GM12878 (cell line): ENCODE measurements around the gene BACE1-AS. TPM values are rescaled to one million over a fixed set of nuclear protein-coding genes. Genes with fewer than 3 reads are reported as not detected.

ENCODE experiments used
- ATAC-seq: fragments of 200-7000 bp; cut with Tn5 transposase; 3 replicates; pipeline ENCODE4 v1.9.1; 2020; ENCODE audit warnings: mild to moderate bottlenecking, moderate library complexity
- BruUV-seq: library from RNA; stranded (reverse); fragments of 400-500 nt; replicated peaks from 2 replicates; lab custom pipeline; 2021; lab: Mats Ljungman, UMichigan
- CTCF ChIA-PET: fragments of 300-600 bp; sonication (Branson Sonifier 250); formaldehyde crosslinking; extraction: SDS; loops from one replicate; lab custom pipeline; 2021; ENCODE audit warnings: inconsistent platforms; lab: Yijun Ruan, JAX
- POLR2A ChIA-PET: fragments of 350-600 bp; formaldehyde crosslinking; extraction: SDS; loops from one replicate; lab custom pipeline; 2021; ENCODE audit warnings: inconsistent platforms; lab: Charles Lee
- RAD21 ChIA-PET: fragments of 300-600 bp; sonication (Branson Sonifier 250); formaldehyde crosslinking; loops from one replicate; lab custom pipeline; 2023; ENCODE audit warnings: antibody characterized with exemption; ENCODE audit not compliant: unreplicated experiment; lab: Charles Lee
- SMC1A ChIA-PET: fragments of 300-600 bp; sonication (Branson Sonifier 250); formaldehyde crosslinking; loops from one replicate; lab custom pipeline; 2023; ENCODE audit not compliant: unreplicated experiment, uncharacterized antibody; lab: Charles Lee
- DNase-seq: peaks from one replicate; pipeline ENCODE4 v3.0.0-alpha.2; 2011; ENCODE audit warnings: low read depth, low spot score
- FAIRE-seq: peaks from 3 replicates; lab custom pipeline; 2011; peaks lifted over from hg19 to GRCh38; lab: Jason Lieb, UNC
- H2AFZ ChIP-seq: 2 replicates; pipeline ENCODE4 v1.6.0; 2011; ENCODE audit warnings: low read depth, low read length, control low read depth; ENCODE audit not compliant: control insufficient read depth
- H3K27ac ChIP-seq: 2 replicates; pipeline ENCODE4 v1.5.1; 2011; ENCODE audit warnings: control low read depth; ENCODE audit not compliant: control insufficient read depth, insufficient read depth
- H3K27me3 ChIP-seq, 2 experiments: replicated peaks in 1 of 2; 2 replicates each; pipeline versions ENCODE4 v1.6.0 to v1.6.1; 2011; ENCODE audit warnings: low read length in 1 of 2; ENCODE audit not compliant: control insufficient read depth in 2 of 2, insufficient read depth in 2 of 2
- H3K36me3 ChIP-seq, 2 experiments: 2 replicates each; pipeline ENCODE4 v1.5.1; 2011; ENCODE audit warnings: low read length in 1 of 2; ENCODE audit not compliant: control insufficient read depth in 2 of 2, insufficient read depth in 2 of 2
- H3K4me1 ChIP-seq: 2 replicates; pipeline ENCODE4 v1.6.1; 2011; ENCODE audit warnings: mild to moderate bottlenecking, low read length, moderate library complexity, mixed read lengths; ENCODE audit not compliant: control insufficient read depth, insufficient read depth
- H3K4me2 ChIP-seq: 2 replicates; pipeline ENCODE4 v1.6.0; 2011; ENCODE audit warnings: control low read depth; ENCODE audit not compliant: control insufficient read depth, insufficient read depth
- H3K4me3 ChIP-seq: fragments of 200-600 bp; sonication (generic); 2 replicates; pipeline ENCODE4 v1.5.1; 2016
- H3K79me2 ChIP-seq: 2 replicates; pipeline ENCODE4 v1.6.0; 2011; ENCODE audit warnings: low read length; ENCODE audit not compliant: control insufficient read depth, insufficient read depth
- H3K9ac ChIP-seq: 2 replicates; pipeline ENCODE4 v1.8.0; 2011; ENCODE audit warnings: low read length, control low read depth, mixed read lengths; ENCODE audit not compliant: control insufficient read depth, insufficient read depth
- H3K9me3 ChIP-seq: replicated peaks from 3 replicates; pipeline ENCODE4 v1.5.1; 2011; ENCODE audit warnings: mild to moderate bottlenecking, low read length; ENCODE audit not compliant: control insufficient read depth, insufficient read depth
- H4K20me1 ChIP-seq: 2 replicates; pipeline ENCODE4 v1.6.0; 2011; ENCODE audit not compliant: control insufficient read depth, insufficient read depth
- CHD2 ChIP-seq: IDR thresholded peaks from 2 replicates; pipeline ENCODE4 v1.6.1; 2011; ENCODE audit warnings: low read depth, low read length, improper control_type of control experiment, borderline replicate concordance
- E4F1 ChIP-seq: fragments of 450-650 bp; IDR thresholded peaks from 2 replicates; pipeline ENCODE4 v1.6.1; 2018; ENCODE audit warnings: borderline replicate concordance, mild to moderate bottlenecking; ENCODE audit not compliant: partially characterized antibody
- GATAD2B ChIP-seq: fragments of 450-650 bp; conservative IDR thresholded peaks from 2 replicates; pipeline ENCODE4 v1.6.1; 2017; ENCODE audit warnings: low read depth, mild to moderate bottlenecking, moderate library complexity
- HDGF ChIP-seq: fragments of 450-650 bp; IDR thresholded peaks from 2 replicates; pipeline ENCODE4 v1.6.1; 2016; ENCODE audit warnings: antibody characterized with exemption
- NFYA ChIP-seq: IDR thresholded peaks from 2 replicates; pipeline ENCODE4 v1.6.1; 2011; ENCODE audit warnings: low read depth, mild to moderate bottlenecking, low read length, improper control_type of control experiment, borderline replicate concordance
- POLR2AphosphoS5 ChIP-seq: IDR thresholded peaks from 2 replicates; pipeline ENCODE4 v1.6.1; 2011; ENCODE audit warnings: mild to moderate bottlenecking, low read length, inconsistent platforms
- RELA ChIP-seq: fragments of 450-650 bp; IDR thresholded peaks from 2 replicates; pipeline ENCODE4 v1.8.0; 2014; ENCODE audit warnings: borderline replicate concordance; ENCODE audit not compliant: partially characterized antibody
- SIX5 ChIP-seq: IDR thresholded peaks from 2 replicates; pipeline ENCODE4 v1.6.1; 2011; ENCODE audit warnings: mild to moderate bottlenecking, low read depth, low read length, moderate library complexity; ENCODE audit not compliant: severe bottlenecking
- SKIL ChIP-seq: fragments of 450-650 bp; IDR thresholded peaks from 2 replicates; pipeline ENCODE4 v1.6.1; 2017; ENCODE audit warnings: mild to moderate bottlenecking, low read depth, inconsistent platforms; ENCODE audit not compliant: poor library complexity, severe bottlenecking
- SP1 ChIP-seq: IDR thresholded peaks from one replicate; pipeline ENCODE4 v1.6.1; 2011; ENCODE audit warnings: low read depth, low read length
- WRNIP1 ChIP-seq: IDR thresholded peaks from 2 replicates; pipeline ENCODE4 v1.6.1; 2011; ENCODE audit warnings: low read depth, low read length, improper control_type of control experiment, borderline replicate concordance
- ZNF384 ChIP-seq: IDR thresholded peaks from 2 replicates; pipeline ENCODE4 v1.6.1; 2012; ENCODE audit warnings: low read depth, mild to moderate bottlenecking, low read length, improper control_type of control experiment, borderline replicate concordance
- ZNF622 ChIP-seq: fragments of 450-650 bp; IDR thresholded peaks from 2 replicates; pipeline ENCODE4 v1.6.1; 2017; ENCODE audit warnings: mild to moderate bottlenecking, inconsistent platforms
- WGBS: methylation state at CpG from one replicate; pipeline ENCODE4 v1.1.6; 2016; ENCODE audit warnings: low lambda C conversion rate; ENCODE audit not compliant: insufficient replicate concordance, insufficient coverage; ENCODE audit errors: missing lambda C conversion rate; 5-methylcytosine and 5-hydroxymethylcytosine counted together
- in situ Hi-C: fragments of 300-500 bp; cut with MboI; formaldehyde crosslinking; loops from 9 replicates; pipeline ENCODE4 v1.14.3; 2018; ENCODE audit warnings: mixed read lengths
- intact Hi-C: fragments of 100-400 bp; cut with micrococcal nuclease; formaldehyde crosslinking; loops from one replicate; pipeline ENCODE4 v1.14.2; 2022; ENCODE audit not compliant: unreplicated experiment
- polyA plus RNA-seq, 11 experiments: library from polyadenylated mRNA; depleted of rRNA in 4 of 11; unstranded in 6 of 11; stranded (reverse) in 5 of 11; fragments of >200 nt; fragmentation: Nextera tagmentation in 4 of 11; fragmentation: Illumina TruSeq in 1 of 11; extraction: Ambion mirVana in 4 of 11; extraction: Trizol in 1 of 11; gene quantifications; 1 replicate in 1 of 11; 2 replicates in 10 of 11; pipeline versions ENCODE4 v1.2.1 to v1.2.3, GENCODE V29; 2011 to 2016; ENCODE audit warnings: inconsistent platforms in 2 of 11, missing spikeins in 2 of 11, low read depth in 1 of 11
- total RNA-seq, 4 experiments: library from RNA; depleted of rRNA in 3 of 4; stranded (reverse); fragments of >200 nt in 3 of 4; fragmentation: Illumina TruSeq in 1 of 4; extraction: Trizol in 1 of 4; gene quantifications; 2 replicates each; pipeline versions ENCODE4 v1.2.1 to v1.2.3, GENCODE V29; 2013 to 2021

The BACE1-AS gene
- total and polyA plus RNA-seq, 10 of the 15 experiments (the other 5 are each of a cell fraction or from before 2014, with no cell fraction given), result 2.0 to 6.7 (median 3.9) TPM

- RAD21 ChIA-PET, result interaction anchor here (1.0 kb wide), 1 partner anchor 83 kb away, joined by 4 read pairs; no protein-coding TSS in a partner anchor
- no peak overlapping the region for H3K9ac ChIP-seq
- intact Hi-C loops, result no loop called here
- BruUV-seq, result no TSS peak
- H3K27me3 ChIP-seq, result no peaks in the 10 kb centered on the region
- no peak overlapping the region for H3K4me2 ChIP-seq
- H3K4me1 ChIP-seq, result no peaks in the 10 kb centered on the region
- H3K4me3 ChIP-seq, result no peak overlapping the region
- CTCF ChIA-PET, result interaction anchor here (1.2 kb wide), 1 partner anchor 13 kb away, joined by 3 read pairs; no protein-coding TSS in a partner anchor
- POLR2A ChIA-PET, result no interaction called here
- in situ Hi-C loops, result no loop called here
- FAIRE-seq, result no peak
- no peaks in the 10 kb centered on the region for H4K20me1 ChIP-seq
- H3K79me2 ChIP-seq, result no peaks in the 10 kb centered on the region
- WGBS, result 84% methylated on average over 9 of the region's 9 CpGs
- no peak for ATAC-seq
- H3K36me3 ChIP-seq, result no peaks in the 10 kb centered on the region
- no peaks in the 10 kb centered on the region for H3K9me3 ChIP-seq
- SMC1A ChIA-PET, result no interaction called here
- TF ChIP-seq SP1, result no peak
- no peak for TF ChIP-seq ZNF622
- no peak for TF ChIP-seq SIX5
- no peak for TF ChIP-seq GATAD2B
- TF ChIP-seq RELA, result no peak
- no peak overlapping the region for H3K27ac ChIP-seq
- DNase-seq, result no peak
- no peak overlapping the region for H2AFZ ChIP-seq
Measured at GRCh38 chr11:117295438-117296137, 4.4 kb downstream of the BACE1-AS start.

GRCh38 chr11:117296881-117297280 lies 5.7 kb downstream of the BACE1-AS start:
- Histone ChIP-seq H3K27ac (no peak overlapping the region), H3K79me2 (no peaks in the 10 kb centered on the region)
- TF ChIP-seq E4F1 (no peak), POLR2AphosphoS5 (no peak), NFYA (no peak), ZNF622 (no peak), SKIL (no peak), CHD2 (no peak), ZNF384 (no peak), HDGF (no peak), WRNIP1 (no peak)

More at GRCh38 chr11:117296881-117297280, 5.7 kb downstream of the BACE1-AS start:
- Histone ChIP-seq H3K9me3 (no peaks in the 10 kb centered on the region), H3K36me3 (no peaks in the 10 kb centered on the region), H3K4me1 (no peaks in the 10 kb centered on the region), H3K4me2 (no peak overlapping the region), H3K9ac (no peak overlapping the region), H3K27me3 (no peaks in the 10 kb centered on the region), H3K4me3 (no peak overlapping the region), H4K20me1 (no peaks in the 10 kb centered on the region), H2AFZ (no peak overlapping the region)
- no TSS peak for BruUV-seq
- in situ Hi-C loops (no loop called here), intact Hi-C loops (no loop called here)
- ChIA-PET SMC1A (no interaction called here), CTCF (no interaction called here), POLR2A (no interaction called here), RAD21 (no interaction called here)
- DNase-seq, result no peak
- no peak for ATAC-seq
- 79% methylated on average over 6 of the region's 6 CpGs for WGBS
- no peak for FAIRE-seq
